Keratinocyte (primary cell): ENCODE measurements around the gene HEMGN.

Experiments
- EZH2 ChIP-seq: IDR thresholded peaks from one replicate; pipeline ENCODE4 v1.6.1; 2012; ENCODE audit warnings: inconsistent platforms, mild to moderate bottlenecking, low read length, moderate library complexity
- TF ChIP-seq, protein P1 (sequence below), 3 experiments: IDR thresholded peaks in 1 of 3; conservative IDR thresholded peaks in 1 of 3; optimal IDR thresholded peaks in 1 of 3; 2 replicates in 2 of 3; 3 replicates in 1 of 3; pipeline versions ENCODE3 to v1.5.1; 2011; ENCODE audit warnings: low read length in 3 of 3, mild to moderate bottlenecking in 3 of 3, moderate library complexity in 2 of 3, control low read depth in 1 of 3, inconsistent platforms in 1 of 3; ENCODE audit not compliant: insufficient read depth in 2 of 3; ENCODE audit errors: extremely low read depth in 1 of 3

DNA sequence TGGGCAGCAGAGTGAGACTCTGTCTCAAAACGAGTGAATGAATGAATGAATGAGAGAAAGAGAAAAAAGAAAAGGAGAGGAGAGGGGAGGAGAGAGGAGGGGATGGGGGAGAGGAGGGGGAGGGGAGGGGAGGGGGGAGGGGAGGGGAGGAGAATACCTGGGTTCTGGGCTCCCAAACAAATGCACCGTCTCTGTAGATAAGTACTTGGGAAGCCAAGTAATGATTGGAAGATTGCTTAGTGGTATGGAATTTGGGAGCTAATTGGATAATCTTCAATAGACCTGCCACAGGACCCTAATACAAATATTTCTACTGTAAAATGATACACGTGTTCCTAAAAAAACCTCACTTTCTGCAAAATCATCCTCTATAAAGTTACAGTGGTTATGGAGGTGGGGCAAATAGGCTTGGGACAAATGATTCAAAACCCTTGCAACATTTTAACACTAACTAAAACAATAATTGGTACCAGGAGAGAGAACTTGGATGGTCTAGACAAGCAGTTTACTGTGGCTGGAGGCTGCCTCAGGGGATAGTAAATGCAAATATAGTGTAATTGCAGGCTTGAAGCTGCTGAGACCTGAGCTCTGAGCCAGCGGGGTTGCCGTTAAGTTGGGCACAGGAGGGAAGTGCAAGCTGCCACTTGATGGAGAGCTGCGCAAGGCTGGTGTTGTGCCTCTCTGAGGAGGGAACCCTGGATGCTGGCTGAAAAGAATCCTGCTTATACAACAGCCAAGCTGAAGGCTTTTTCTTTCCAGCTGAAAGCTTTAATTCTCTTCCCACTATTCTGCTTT, 3.5 kb downstream of the HEMGN start:
- TF ChIP-seq, protein P1, sequence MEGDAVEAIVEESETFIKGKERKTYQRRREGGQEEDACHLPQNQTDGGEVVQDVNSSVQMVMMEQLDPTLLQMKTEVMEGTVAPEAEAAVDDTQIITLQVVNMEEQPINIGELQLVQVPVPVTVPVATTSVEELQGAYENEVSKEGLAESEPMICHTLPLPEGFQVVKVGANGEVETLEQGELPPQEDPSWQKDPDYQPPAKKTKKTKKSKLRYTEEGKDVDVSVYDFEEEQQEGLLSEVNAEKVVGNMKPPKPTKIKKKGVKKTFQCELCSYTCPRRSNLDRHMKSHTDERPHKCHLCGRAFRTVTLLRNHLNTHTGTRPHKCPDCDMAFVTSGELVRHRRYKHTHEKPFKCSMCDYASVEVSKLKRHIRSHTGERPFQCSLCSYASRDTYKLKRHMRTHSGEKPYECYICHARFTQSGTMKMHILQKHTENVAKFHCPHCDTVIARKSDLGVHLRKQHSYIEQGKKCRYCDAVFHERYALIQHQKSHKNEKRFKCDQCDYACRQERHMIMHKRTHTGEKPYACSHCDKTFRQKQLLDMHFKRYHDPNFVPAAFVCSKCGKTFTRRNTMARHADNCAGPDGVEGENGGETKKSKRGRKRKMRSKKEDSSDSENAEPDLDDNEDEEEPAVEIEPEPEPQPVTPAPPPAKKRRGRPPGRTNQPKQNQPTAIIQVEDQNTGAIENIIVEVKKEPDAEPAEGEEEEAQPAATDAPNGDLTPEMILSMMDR (optimal IDR thresholded peaks at IDR 0.05 in 1 of 3, IDR thresholded peaks at IDR 0.05 in 1 of 3, conservative IDR thresholded peaks at IDR 0.05 in 1 of 3; ENCODE audit: extremely low read depth in 1 of 3, insufficient read depth in 2 of 3, low read length in 3 of 3) = no peak
- no peak for TF ChIP-seq EZH2
